H1 (cell line): ENCODE measurements around the gene SLAMF1. TPM values are rescaled to one million over a fixed set of nuclear protein-coding genes. Genes with fewer than 3 reads are reported as not detected.
A peak's percentile ranks its signal among the peaks of the same experiment; 100 is the strongest.

ENCODE experiments used
- CTCF ChIA-PET: fragments of 300-600 bp; sonication (Branson Sonifier 250); formaldehyde crosslinking; loops from one replicate; lab custom pipeline; 2021; ENCODE audit not compliant: partially characterized antibody; lab: Charles Lee
- POLR2A ChIA-PET: fragments of 300-600 bp; sonication (Branson Sonifier 250); formaldehyde crosslinking; loops from one replicate; lab custom pipeline; 2021; ENCODE audit warnings: inconsistent platforms; ENCODE audit not compliant: partially characterized antibody; lab: Charles Lee
- DNase-seq, 2 experiments: peaks; one replicate each; pipeline versions ENCODE4 v3.0.0 to v3.0.0-alpha.2; 2010 to 2022; ENCODE audit warnings: low spot score in 2 of 2, low read depth in 1 of 2, mixed read lengths in 1 of 2
- FAIRE-seq: peaks from 2 replicates; lab custom pipeline; 2011; peaks lifted over from hg19 to GRCh38; lab: Jason Lieb, UNC
- H2AFZ ChIP-seq: 2 replicates; pipeline ENCODE4 v1.8.1; 2012; ENCODE audit warnings: low read length, inconsistent platforms
- H2AK5ac ChIP-seq: 2 replicates; pipeline ENCODE4 v1.6.1; 2013; ENCODE audit warnings: low read depth, low read length
- H2BK120ac ChIP-seq: replicated peaks from 2 replicates; pipeline ENCODE3; 2013; ENCODE audit warnings: low read depth, low read length, inconsistent platforms
- H2BK12ac ChIP-seq: 2 replicates; pipeline ENCODE4 v1.6.1; 2013; ENCODE audit warnings: low read depth, low read length
- H2BK15ac ChIP-seq: 2 replicates; pipeline ENCODE4 v1.6.1; 2013; ENCODE audit warnings: low read length
- H2BK20ac ChIP-seq: 2 replicates; pipeline ENCODE4 v1.6.1; 2013; ENCODE audit warnings: low read length
- H2BK5ac ChIP-seq: 2 replicates; pipeline ENCODE4 v1.6.1; 2013; ENCODE audit warnings: low read depth, low read length
- H3K14ac ChIP-seq: 2 replicates; pipeline ENCODE4 v1.6.1; 2013; ENCODE audit warnings: inconsistent platforms; ENCODE audit not compliant: insufficient read length
- H3K18ac ChIP-seq: 2 replicates; pipeline ENCODE4 v1.6.1; 2013; ENCODE audit warnings: low read length; ENCODE audit errors: extremely low read depth
- H3K23ac ChIP-seq: 2 replicates; pipeline ENCODE4 v1.6.1; 2013; ENCODE audit warnings: inconsistent platforms; ENCODE audit not compliant: insufficient read length
- H3K23me2 ChIP-seq: 2 replicates; pipeline ENCODE4 v1.6.1; 2013; ENCODE audit warnings: low read depth, low read length
- H3K27ac ChIP-seq: 2 replicates; pipeline ENCODE4 v1.6.1; 2011; ENCODE audit warnings: low read depth, low read length, inconsistent platforms
- H3K27me3 ChIP-seq, 4 experiments: replicated peaks in 1 of 4; 1 replicate in 1 of 4; 2 replicates in 3 of 4; pipeline versions ENCODE4 v1.6.1 to v1.8.1; 2011 to 2013; ENCODE audit warnings: low read length in 3 of 4, mild to moderate bottlenecking in 3 of 4, inconsistent platforms in 2 of 4, mixed read lengths in 2 of 4, moderate library complexity in 1 of 4; ENCODE audit not compliant: control insufficient read depth in 3 of 4, insufficient read depth in 3 of 4; ENCODE audit errors: extremely low read depth in 1 of 4
- H3K36me3 ChIP-seq, 4 experiments: 2 replicates each; pipeline versions ENCODE4 v1.6.1 to v1.8.1; 2011 to 2013; ENCODE audit warnings: mild to moderate bottlenecking in 4 of 4, low read length in 3 of 4, moderate library complexity in 2 of 4, control low read depth in 1 of 4, inconsistent platforms in 1 of 4; ENCODE audit not compliant: insufficient read depth in 4 of 4, control insufficient read depth in 2 of 4
- H3K4ac ChIP-seq: replicated peaks from 2 replicates; pipeline ENCODE3; 2013; ENCODE audit warnings: low read length, low read depth, mixed read lengths, inconsistent platforms; ENCODE audit not compliant: insufficient read length
- H3K4me1 ChIP-seq, 4 experiments: replicated peaks in 1 of 4; 1 replicate in 1 of 4; 2 replicates in 3 of 4; pipeline versions ENCODE4 v1.6.1 to v1.8.1; 2011 to 2013; ENCODE audit warnings: low read length in 3 of 4, inconsistent platforms in 2 of 4, mixed read lengths in 1 of 4; ENCODE audit not compliant: insufficient read depth in 4 of 4, control insufficient read depth in 3 of 4
- H3K4me2 ChIP-seq, 2 experiments: 2 replicates each; pipeline versions ENCODE4 v1.6.1 to v1.8.1; 2011 to 2013; ENCODE audit warnings: low read depth in 2 of 2, low read length in 2 of 2, control low read depth in 1 of 2, inconsistent platforms in 1 of 2, mild to moderate bottlenecking in 1 of 2; ENCODE audit not compliant: insufficient read depth in 1 of 2
- H3K4me3 ChIP-seq, 4 experiments: fragments of 200-600, 300-600 bp in 1 of 4; sonication (generic), shearing (Covaris generic), sonication (Bioruptor Twin) in 1 of 4; 2 replicates each; pipeline versions ENCODE4 v1.5.1 to v1.8.1; 2011 to 2016; ENCODE audit warnings: low read length in 4 of 4, low read depth in 3 of 4, control low read depth in 2 of 4, inconsistent platforms in 2 of 4, mild to moderate bottlenecking in 2 of 4, mixed read lengths in 1 of 4, moderate library complexity in 1 of 4; ENCODE audit not compliant: insufficient read depth in 2 of 4; ENCODE audit errors: extremely low read depth in 1 of 4
- H3K56ac ChIP-seq: replicated peaks from 2 replicates; pipeline ENCODE3; 2013; ENCODE audit warnings: low read depth, mild to moderate bottlenecking, mixed read lengths, low read length, inconsistent platforms; ENCODE audit not compliant: insufficient read length
- H3K79me1 ChIP-seq: 2 replicates; pipeline ENCODE4 v1.6.1; 2013; ENCODE audit warnings: low read depth, low read length, control low read depth
- H3K79me2 ChIP-seq, 2 experiments: 2 replicates each; pipeline versions ENCODE4 v1.6.1 to v1.8.1; 2012 to 2013; ENCODE audit warnings: low read length in 2 of 2, mild to moderate bottlenecking in 2 of 2, inconsistent platforms in 1 of 2; ENCODE audit not compliant: insufficient read depth in 2 of 2, control insufficient read depth in 1 of 2
- H3K9ac ChIP-seq, 4 experiments: replicated peaks in 1 of 4; 1 replicate in 1 of 4; 2 replicates in 3 of 4; pipeline versions ENCODE4 v1.6.1 to v1.8.1; 2011 to 2013; ENCODE audit warnings: low read depth in 3 of 4, low read length in 3 of 4, control low read depth in 2 of 4, mild to moderate bottlenecking in 2 of 4, moderate library complexity in 2 of 4, inconsistent platforms in 1 of 4; ENCODE audit errors: extremely low read depth in 1 of 4
- H3K9me3 ChIP-seq, 2 experiments: 2 replicates each; pipeline versions ENCODE4 v1.6.1 to v1.8.1; 2012 to 2013; ENCODE audit warnings: mild to moderate bottlenecking in 2 of 2, moderate library complexity in 2 of 2, control low read depth in 1 of 2, inconsistent platforms in 1 of 2, low read depth in 1 of 2, low read length in 1 of 2, mixed read lengths in 1 of 2; ENCODE audit not compliant: insufficient read depth in 2 of 2
- H4K20me1 ChIP-seq, 2 experiments: replicated peaks in 1 of 2; 2 replicates each; pipeline versions ENCODE3 to v1.8.1; 2011 to 2013; ENCODE audit warnings: inconsistent platforms in 2 of 2, low read length in 2 of 2, mild to moderate bottlenecking in 1 of 2; ENCODE audit not compliant: insufficient read depth in 2 of 2, control insufficient read depth in 1 of 2
- H4K5ac ChIP-seq: 2 replicates; pipeline ENCODE4 v1.6.1; 2013; ENCODE audit warnings: low read length, low read depth, mixed read lengths, inconsistent platforms; ENCODE audit not compliant: insufficient read length
- H4K8ac ChIP-seq: 2 replicates; pipeline ENCODE4 v1.8.0; 2013; ENCODE audit warnings: mild to moderate bottlenecking, moderate library complexity, low read length, inconsistent platforms; ENCODE audit not compliant: insufficient read depth; ENCODE audit errors: extremely low read depth
- H4K91ac ChIP-seq: replicated peaks from 2 replicates; pipeline ENCODE3; 2013; ENCODE audit warnings: low read length, mixed read lengths, inconsistent platforms; ENCODE audit not compliant: insufficient read length
- ASH2L ChIP-seq: fragments of 200-600, 300-600 bp; sonication (generic); IDR thresholded peaks from one replicate; pipeline ENCODE4 v1.7.1; 2017; ENCODE audit warnings: low read length
- BCL11A ChIP-seq, 2 experiments: IDR thresholded peaks; one replicate each; pipeline ENCODE4 v1.6.1; 2011; ENCODE audit warnings: low read depth in 2 of 2, low read length in 2 of 2, mild to moderate bottlenecking in 2 of 2
- CEBPB ChIP-seq: IDR thresholded peaks from 2 replicates; pipeline ENCODE4 v1.6.1; 2012; ENCODE audit warnings: low read depth, low read length
- HDAC6 ChIP-seq: IDR thresholded peaks from one replicate; pipeline ENCODE4 v1.7.1; 2012; ENCODE audit warnings: low read depth, mild to moderate bottlenecking, inconsistent platforms, low read length, moderate library complexity
- MAFK ChIP-seq: IDR thresholded peaks from 2 replicates; pipeline ENCODE4 v1.6.1; 2012; ENCODE audit warnings: low read depth, mild to moderate bottlenecking, improper control_type of control experiment, low read length
- RBBP5 ChIP-seq: IDR thresholded peaks from 2 replicates; pipeline ENCODE4 v1.7.1; 2012; ENCODE audit warnings: low read depth, mild to moderate bottlenecking, inconsistent platforms, low read length, moderate library complexity, borderline replicate concordance
- SAP30 ChIP-seq: fragments of 300-600 bp; sonication (generic); IDR thresholded peaks from 2 replicates; pipeline ENCODE4 v1.7.1; 2012; ENCODE audit warnings: low read length, moderate library complexity, mild to moderate bottlenecking, inconsistent platforms; ENCODE audit not compliant: insufficient read depth, insufficient replicate concordance
- YY1 ChIP-seq: IDR thresholded peaks from 2 replicates; pipeline ENCODE4 v1.6.1; 2011; ENCODE audit warnings: low read depth, mild to moderate bottlenecking, low read length
- WGBS, 2 experiments: shearing (Covaris generic) in 1 of 2; methylation state at CpG; one replicate each; pipeline versions ENCODE4 v1.1.6 to v1.1.7; 2013 to 2015; ENCODE audit warnings: low lambda C conversion rate in 2 of 2, mixed read lengths in 2 of 2, inconsistent platforms in 1 of 2, low coverage in 1 of 2, missing lambda C conversion rate in 1 of 2; ENCODE audit not compliant: insufficient replicate concordance in 2 of 2, insufficient coverage in 1 of 2, insufficient read length in 1 of 2; ENCODE audit errors: extremely low coverage in 1 of 2, missing lambda C conversion rate in 1 of 2; 5-methylcytosine and 5-hydroxymethylcytosine counted together
- long read RNA-seq, 2 experiments: library from RNA in 1 of 2; library from capped mRNA in 1 of 2; stranded (forward); transcript quantifications; one replicate each; pipeline ENCODE4 v2.0.0, GENCODE V29; 2021; ENCODE audit warnings: inconsistent platforms in 1 of 2
- polyA minus RNA-seq, 3 experiments: library from RNA; depleted of rRNA, polyadenylated mRNA; stranded (reverse); fragments of >200 nt; gene quantifications; 1 replicate in 2 of 3; 2 replicates in 1 of 3; pipeline ENCODE4 v1.2.3, GENCODE V29; 2011
- polyA plus RNA-seq, 7 experiments: library from polyadenylated mRNA; depleted of rRNA in 3 of 7; stranded (reverse) in 5 of 7; unstranded in 2 of 7; fragments of >200 nt in 5 of 7; fragments of 200-250 nt in 2 of 7; gene quantifications; 1 replicate in 5 of 7; 2 replicates in 1 of 7; 4 replicates in 1 of 7; pipeline versions ENCODE4 v1.2.1 to v1.2.3, GENCODE V29; 2011 to 2013; ENCODE audit warnings: missing spikeins in 2 of 7, mixed read lengths in 2 of 7
- total RNA-seq: library from RNA; stranded (reverse); fragmentation: NEBNext Ultra II Directional; extraction: Animal tissue kit (Norgen Biotek cat#: 25700); gene quantifications from 2 replicates; pipeline ENCODE4 v1.2.1, GENCODE V29; 2021
- TF ChIP-seq, protein P1 (sequence below): IDR thresholded peaks from 2 replicates; pipeline ENCODE4 v1.6.1; 2012; ENCODE audit warnings: inconsistent platforms

SLAMF1 gene, protein sequence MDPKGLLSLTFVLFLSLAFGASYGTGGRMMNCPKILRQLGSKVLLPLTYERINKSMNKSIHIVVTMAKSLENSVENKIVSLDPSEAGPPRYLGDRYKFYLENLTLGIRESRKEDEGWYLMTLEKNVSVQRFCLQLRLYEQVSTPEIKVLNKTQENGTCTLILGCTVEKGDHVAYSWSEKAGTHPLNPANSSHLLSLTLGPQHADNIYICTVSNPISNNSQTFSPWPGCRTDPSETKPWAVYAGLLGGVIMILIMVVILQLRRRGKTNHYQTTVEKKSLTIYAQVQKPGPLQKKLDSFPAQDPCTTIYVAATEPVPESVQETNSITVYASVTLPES
- total RNA-seq (not detected in 2 replicates), polyA plus RNA-seq (2011; rRNA removed) (not detected in 2 replicates), polyA minus RNA-seq (2011; rRNA and poly(A)+ RNA removed) (not detected in 2 replicates)
- not detected for polyA plus RNA-seq (2011; cell fraction: cytosol; rRNA removed)
- polyA plus RNA-seq (2011; cell fraction: nucleus; rRNA removed), result not detected
- polyA plus RNA-seq (2012, experiment 1 of 2), result not detected in 4 replicates
- not detected for polyA plus RNA-seq (2012, experiment 2 of 2)
- not detected for polyA plus RNA-seq (2013, experiment 1 of 2)
- polyA plus RNA-seq (2013, experiment 2 of 2), result 0.02 TPM
- polyA minus RNA-seq (2011; cell fraction: cytosol; rRNA and poly(A)+ RNA removed), result not detected
- polyA minus RNA-seq (2011; cell fraction: nucleus; rRNA and poly(A)+ RNA removed), result not detected
- long read RNA-seq, experiment 1, result 0 reads
- long read RNA-seq, experiment 2, result 0 reads

DNA sequence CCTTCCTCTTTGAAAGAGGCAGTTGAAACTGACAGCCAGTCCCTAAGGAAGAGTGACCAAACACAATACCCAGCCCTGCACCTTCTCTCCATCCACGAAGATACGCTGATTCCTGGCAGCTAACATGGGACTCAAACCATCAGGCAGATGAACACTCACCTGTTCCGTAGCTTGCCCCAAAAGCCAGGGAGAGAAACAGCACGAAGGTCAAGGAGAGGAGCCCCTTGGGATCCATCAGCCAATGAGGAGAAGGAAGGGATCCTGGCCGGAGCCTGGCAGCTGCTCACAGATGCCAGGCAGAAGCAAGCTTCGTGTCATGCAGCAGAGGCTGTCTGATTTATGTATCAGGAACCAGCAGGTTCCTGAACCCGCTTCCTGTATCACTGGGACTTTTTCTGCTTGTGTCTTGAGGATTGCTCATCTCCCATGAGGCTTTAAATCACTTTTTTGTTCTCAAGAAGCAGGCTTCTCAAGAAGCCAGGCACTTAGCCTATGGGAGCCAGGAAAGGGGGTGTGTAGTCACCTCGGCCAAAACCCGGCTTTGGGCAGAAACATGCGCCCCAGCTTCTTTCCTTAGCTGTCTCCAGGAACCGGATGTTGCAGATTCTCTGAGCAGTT lies at the start of gene SLAMF1:
Gene SLAMF1 (minus strand): TSS at position 334 of the 618 bp plus-strand sequence. CDS start 99 bp downstream, at position 235.
- H2BK120ac ChIP-seq, result no peak within 1 kb of the TSS
- no peaks in the 10 kb centered on the region for H3K79me1 ChIP-seq
- ChIA-PET POLR2A (interaction anchor here (1.1 kb wide), 1 partner anchor 374 kb away, joined by 3 read pairs; the partner anchor contains the start of gene F11R), CTCF (interaction anchor here (0.7 to 2.1 kb wide), 4 partner anchors 13 to 211 kb away, joined by 3 to 8 read pairs (median 4); no protein-coding TSS in a partner anchor)
- no peak for FAIRE-seq
- no peak within 1 kb of the TSS for H4K91ac ChIP-seq
- no peaks in the 10 kb centered on the region for H3K79me2 ChIP-seq
- no peaks in the 10 kb centered on the region for H3K9me3 ChIP-seq
- H3K4me2 ChIP-seq, result no peak within 1 kb of the TSS
- peaks cover 0 to 3% (median 0%) of the 10 kb centered on the region in 4 experiments; a peak in 1 of 7 replicates for H3K27me3 ChIP-seq
- H2BK20ac ChIP-seq, result no peak within 1 kb of the TSS
- no peak for DNase-seq
- no peak within 1 kb of the TSS for H3K14ac ChIP-seq
- H3K4me1 ChIP-seq, result peaks cover under 1 to 6% (median 4%) of the 10 kb centered on the region in 4 experiments; a peak in 4 of 7 replicates
- 89% methylated on average over 11 of the region's 11 CpGs; no CpG with 5 or more reads in 1 of the 2 experiments for WGBS, 2 experiments
- H3K18ac ChIP-seq, result no peak within 1 kb of the TSS
- H3K4me3 ChIP-seq, result no peak within 1 kb of the TSS
- no peak within 1 kb of the TSS for H3K9ac ChIP-seq
- H4K20me1 ChIP-seq, result no peaks in the 10 kb centered on the region
- no peak within 1 kb of the TSS for H3K56ac ChIP-seq
- H3K36me3 ChIP-seq, result no peaks in the 10 kb centered on the region
- peak within 1 kb of the TSS; percentile 9; the same call in 1 of the 2 replicates for H2BK12ac ChIP-seq
- no peak within 1 kb of the TSS for H3K4ac ChIP-seq
- no peak within 1 kb of the TSS for H4K8ac ChIP-seq
- no peak within 1 kb of the TSS for H3K27ac ChIP-seq
- H4K5ac ChIP-seq, result no peak within 1 kb of the TSS
- H2AFZ ChIP-seq, result no peak within 1 kb of the TSS
- no peak within 1 kb of the TSS for H2AK5ac ChIP-seq
- no peaks in the 10 kb centered on the region for H3K23me2 ChIP-seq
- no peak within 1 kb of the TSS for H3K23ac ChIP-seq
- H2BK15ac ChIP-seq, result no peak within 1 kb of the TSS; the same call in 1 of the 2 replicates
- no peak within 1 kb of the TSS for H2BK5ac ChIP-seq
- TF ChIP-seq ASH2L (no peak), RBBP5 (no peak), SAP30 (no peak), BCL11A (IDR thresholded peaks at IDR 0.05; ENCODE audit: low read depth in 2 of 2, low read length in 2 of 2) (no peak), YY1 (no peak), HDAC6 (no peak), CEBPB (no peak), MAFK (no peak)
- TF ChIP-seq, protein P1, sequence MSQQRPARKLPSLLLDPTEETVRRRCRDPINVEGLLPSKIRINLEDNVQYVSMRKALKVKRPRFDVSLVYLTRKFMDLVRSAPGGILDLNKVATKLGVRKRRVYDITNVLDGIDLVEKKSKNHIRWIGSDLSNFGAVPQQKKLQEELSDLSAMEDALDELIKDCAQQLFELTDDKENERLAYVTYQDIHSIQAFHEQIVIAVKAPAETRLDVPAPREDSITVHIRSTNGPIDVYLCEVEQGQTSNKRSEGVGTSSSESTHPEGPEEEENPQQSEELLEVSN, result no peak
